Measurements from ENCODE around the gene KLHL12.

- TF ChIP-seq CTCF (IDR thresholded peaks at IDR 0.05) (no peak), EZH2 (IDR thresholded peaks at IDR 0.05; ENCODE audit: borderline replicate concordance, insufficient read depth, low read depth, low read length, poor library complexity, severe bottlenecking) (no peak)
These were observed 26.4 kb upstream of the KLHL12 start for GRCh38 chr1:202953392-202953791.

Measured in B cell (primary cell).